ENCODE measurements around the gene ATP10B. TPM values are rescaled to one million over a fixed set of nuclear protein-coding genes. Genes with fewer than 3 reads are reported as not detected.

ATP10B gene
- total RNA-seq, 1 donor from 2014 or later = 9.1 TPM

GRCh38 chr5:160616712-160617497 is 235.1 kb downstream of the ATP10B start:
- TF ChIP-seq POLR2AphosphoS5 (IDR thresholded peaks at IDR 0.05; ENCODE audit: insufficient read depth in 1 of 2, low read depth in 1 of 2) (no peak), POLR2A (IDR thresholded peaks at IDR 0.05) (no peak), CTCF (IDR thresholded peaks at IDR 0.05) (no peak)
- no peaks in the 10 kb centered on the region for H3K9me3 ChIP-seq
- H3K27me3 ChIP-seq = no peaks in the 10 kb centered on the region
- H3K4me3 ChIP-seq = no peak overlapping the region
- H3K27ac ChIP-seq = no peak overlapping the region
- intact Hi-C loops (cut with DNase I) = no loop called here
- no peaks in the 10 kb centered on the region for H3K4me1 ChIP-seq
- H3K36me3 ChIP-seq = no peaks in the 10 kb centered on the region
- no peak for DNase-seq (ENCODE audit: extremely low spot score in 2 of 2)

GRCh38 chr5:160614136-160614535 is 237.9 kb downstream of the ATP10B start:
- Histone ChIP-seq H3K4me1 (no peaks in the 10 kb centered on the region), H3K9me3 (no peaks in the 10 kb centered on the region), H3K36me3 (no peaks in the 10 kb centered on the region), H3K27ac (no peak overlapping the region), H3K4me3 (no peak overlapping the region), H3K27me3 (no peaks in the 10 kb centered on the region)
- intact Hi-C loops (cut with DNase I) = no loop called here
- TF ChIP-seq POLR2AphosphoS5 (IDR thresholded peaks at IDR 0.05; ENCODE audit: insufficient read depth in 1 of 2, low read depth in 1 of 2) (no peak), CTCF (IDR thresholded peaks at IDR 0.05) (no peak), POLR2A (IDR thresholded peaks at IDR 0.05) (no peak)
- DNase-seq (ENCODE audit: extremely low spot score in 2 of 2) = no peak

GRCh38 chr5:160605266-160605665 is 246.7 kb downstream of the ATP10B start:
- intact Hi-C loops (cut with DNase I) = no loop called here

GRCh38 chr5:160604484-160604883 is 247.5 kb downstream of the ATP10B start:
- H3K36me3 ChIP-seq = no peaks in the 10 kb centered on the region
- no peaks in the 10 kb centered on the region for H3K27me3 ChIP-seq
- no peak overlapping the region for H3K27ac ChIP-seq
- H3K9me3 ChIP-seq = no peaks in the 10 kb centered on the region
- intact Hi-C loops (cut with DNase I) = no loop called here
- TF ChIP-seq POLR2A (IDR thresholded peaks at IDR 0.05) (no peak), CTCF (IDR thresholded peaks at IDR 0.05) (no peak), POLR2AphosphoS5 (IDR thresholded peaks at IDR 0.05; ENCODE audit: insufficient read depth in 1 of 2, low read depth in 1 of 2) (no peak)
- H3K4me3 ChIP-seq = no peak overlapping the region
- H3K4me1 ChIP-seq = no peaks in the 10 kb centered on the region
- no peak for DNase-seq (ENCODE audit: extremely low spot score in 2 of 2)

More at GRCh38 chr5:160605266-160605665, 246.7 kb downstream of the ATP10B start:
- Histone ChIP-seq H3K4me3 (no peak overlapping the region), H3K36me3 (no peaks in the 10 kb centered on the region), H3K27ac (no peak overlapping the region), H3K9me3 (no peaks in the 10 kb centered on the region), H3K27me3 (no peaks in the 10 kb centered on the region), H3K4me1 (no peaks in the 10 kb centered on the region)
- DNase-seq (ENCODE audit: extremely low spot score in 2 of 2) = no peak
- TF ChIP-seq CTCF (IDR thresholded peaks at IDR 0.05) (no peak), POLR2AphosphoS5 (IDR thresholded peaks at IDR 0.05; ENCODE audit: insufficient read depth in 1 of 2, low read depth in 1 of 2) (no peak)

GRCh38 chr5:160602744-160603143 is 249.3 kb downstream of the ATP10B start:
- Histone ChIP-seq H3K4me3 (no peak overlapping the region), H3K4me1 (no peaks in the 10 kb centered on the region), H3K36me3 (no peaks in the 10 kb centered on the region), H3K9me3 (no peaks in the 10 kb centered on the region), H3K27ac (no peak overlapping the region), H3K27me3 (no peaks in the 10 kb centered on the region)
- TF ChIP-seq POLR2AphosphoS5 (IDR thresholded peaks at IDR 0.05; ENCODE audit: insufficient read depth in 1 of 2, low read depth in 1 of 2) (no peak), CTCF (IDR thresholded peaks at IDR 0.05) (no peak), POLR2A (IDR thresholded peaks at IDR 0.05) (no peak)
- intact Hi-C loops (cut with DNase I) = no loop called here
- no peak for DNase-seq (ENCODE audit: extremely low spot score in 2 of 2)

Data from vagina (tissue), 2 donors.